Glomerular visceral epithelial cell (primary cell): ENCODE data around the gene IFT172.
"Not testable (repeated sequence)": the region's sequence is repeated elsewhere in the genome, so short reads cannot be mapped to it uniquely, and the experiment has no call there.

Experiments
- DNase-seq: peaks from one replicate; pipeline ENCODE4 v3.0.0-alpha.2; 2016; ENCODE audit errors: extremely low spot score

The IFT172 gene, protein sequence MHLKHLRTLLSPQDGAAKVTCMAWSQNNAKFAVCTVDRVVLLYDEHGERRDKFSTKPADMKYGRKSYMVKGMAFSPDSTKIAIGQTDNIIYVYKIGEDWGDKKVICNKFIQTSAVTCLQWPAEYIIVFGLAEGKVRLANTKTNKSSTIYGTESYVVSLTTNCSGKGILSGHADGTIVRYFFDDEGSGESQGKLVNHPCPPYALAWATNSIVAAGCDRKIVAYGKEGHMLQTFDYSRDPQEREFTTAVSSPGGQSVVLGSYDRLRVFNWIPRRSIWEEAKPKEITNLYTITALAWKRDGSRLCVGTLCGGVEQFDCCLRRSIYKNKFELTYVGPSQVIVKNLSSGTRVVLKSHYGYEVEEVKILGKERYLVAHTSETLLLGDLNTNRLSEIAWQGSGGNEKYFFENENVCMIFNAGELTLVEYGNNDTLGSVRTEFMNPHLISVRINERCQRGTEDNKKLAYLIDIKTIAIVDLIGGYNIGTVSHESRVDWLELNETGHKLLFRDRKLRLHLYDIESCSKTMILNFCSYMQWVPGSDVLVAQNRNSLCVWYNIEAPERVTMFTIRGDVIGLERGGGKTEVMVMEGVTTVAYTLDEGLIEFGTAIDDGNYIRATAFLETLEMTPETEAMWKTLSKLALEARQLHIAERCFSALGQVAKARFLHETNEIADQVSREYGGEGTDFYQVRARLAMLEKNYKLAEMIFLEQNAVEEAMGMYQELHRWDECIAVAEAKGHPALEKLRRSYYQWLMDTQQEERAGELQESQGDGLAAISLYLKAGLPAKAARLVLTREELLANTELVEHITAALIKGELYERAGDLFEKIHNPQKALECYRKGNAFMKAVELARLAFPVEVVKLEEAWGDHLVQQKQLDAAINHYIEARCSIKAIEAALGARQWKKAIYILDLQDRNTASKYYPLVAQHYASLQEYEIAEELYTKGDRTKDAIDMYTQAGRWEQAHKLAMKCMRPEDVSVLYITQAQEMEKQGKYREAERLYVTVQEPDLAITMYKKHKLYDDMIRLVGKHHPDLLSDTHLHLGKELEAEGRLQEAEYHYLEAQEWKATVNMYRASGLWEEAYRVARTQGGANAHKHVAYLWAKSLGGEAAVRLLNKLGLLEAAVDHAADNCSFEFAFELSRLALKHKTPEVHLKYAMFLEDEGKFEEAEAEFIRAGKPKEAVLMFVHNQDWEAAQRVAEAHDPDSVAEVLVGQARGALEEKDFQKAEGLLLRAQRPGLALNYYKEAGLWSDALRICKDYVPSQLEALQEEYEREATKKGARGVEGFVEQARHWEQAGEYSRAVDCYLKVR (N-terminal part only)

DNA sequence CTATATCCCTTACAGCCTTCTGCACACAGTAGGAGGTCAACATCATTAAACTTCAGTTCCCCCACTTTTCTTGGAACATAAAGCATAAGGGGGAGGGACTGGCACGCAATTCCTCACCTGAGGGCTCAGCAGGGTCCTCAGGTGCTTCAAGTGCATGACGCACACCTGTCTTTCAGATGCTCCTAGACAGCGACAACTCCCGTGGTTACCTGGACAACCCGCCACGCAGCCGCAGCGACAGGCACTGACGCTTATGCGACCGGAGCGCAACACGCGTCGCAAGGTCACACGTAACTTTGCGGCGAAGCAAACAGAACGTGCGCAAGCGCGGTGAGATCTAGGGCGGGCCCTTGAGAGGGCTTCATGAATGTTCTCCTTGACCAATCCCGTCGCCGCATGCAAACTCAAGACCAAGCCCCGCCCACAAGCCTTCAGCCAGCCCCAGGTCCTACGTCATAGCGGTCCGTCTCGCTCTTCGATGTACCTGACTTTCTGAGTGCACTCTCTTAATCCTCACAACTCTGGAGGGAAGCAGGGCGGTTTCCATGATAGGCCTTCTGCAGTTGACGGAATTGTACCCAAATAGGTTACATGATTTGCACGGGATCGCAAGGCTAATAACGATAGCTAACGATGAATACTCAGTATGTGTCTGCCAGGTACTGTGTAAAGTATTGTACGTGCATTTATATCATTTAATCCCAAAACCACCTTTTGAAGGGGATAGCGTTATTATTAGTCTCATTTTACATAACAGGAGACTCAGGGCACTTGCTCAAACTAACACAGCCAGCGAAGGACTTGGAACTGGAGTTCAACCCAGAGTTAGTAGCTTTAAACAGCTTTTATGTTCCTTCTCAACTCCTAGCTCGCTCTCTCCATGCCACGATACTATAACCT, at the start of gene IFT172:
TSS of gene IFT172 (minus strand) at position 246 of the 900 bp plus-strand sequence. CDS start at position 156, 90 bp downstream.
- peak; percentile 97 for DNase-seq

- DNase-seq = not testable (repeated sequence)
These were observed 49.4 kb upstream of the IFT172 start for GRCh38 chr2:27538839-27539450.

GRCh38 chr2:27537287-27537686, 47.7 kb upstream of the IFT172 start:
- no peak for DNase-seq

- no peak for DNase-seq
These were observed 42.4 kb upstream of the IFT172 start for GRCh38 chr2:27531983-27532382.

GRCh38 chr2:27527182-27527581, 37.6 kb upstream of the IFT172 start:
- no peak for DNase-seq

DNA sequence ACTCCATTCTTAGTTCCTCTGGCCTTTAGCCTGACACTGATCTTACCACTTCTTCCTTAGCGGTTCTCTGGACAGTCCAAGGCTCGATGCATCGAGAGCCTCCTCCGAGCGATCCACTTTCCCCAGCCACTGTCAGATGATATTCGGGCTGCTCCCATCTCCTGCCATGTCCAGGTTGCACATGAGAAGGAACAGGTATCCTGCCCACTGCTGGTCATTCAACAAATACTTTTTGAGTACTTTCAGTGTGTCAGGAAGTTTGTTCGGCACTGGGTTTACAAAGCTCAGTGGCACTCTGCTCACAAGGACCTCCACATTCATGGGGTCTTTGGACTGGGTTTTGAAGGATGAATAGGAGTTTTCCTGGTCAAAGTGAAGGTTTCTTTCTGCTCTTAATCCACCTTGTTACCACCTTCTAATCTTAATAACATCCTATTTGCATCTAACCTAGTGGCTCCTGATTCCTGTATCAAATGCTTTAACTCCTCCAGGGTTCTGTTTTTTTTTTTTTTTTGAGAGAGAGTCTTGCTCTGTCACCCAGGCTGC, 32.9 kb upstream of the IFT172 start:
- DNase-seq = no peak

GRCh38 chr2:27520316-27520715, 30.8 kb upstream of the IFT172 start:
- DNase-seq = no peak

DNA sequence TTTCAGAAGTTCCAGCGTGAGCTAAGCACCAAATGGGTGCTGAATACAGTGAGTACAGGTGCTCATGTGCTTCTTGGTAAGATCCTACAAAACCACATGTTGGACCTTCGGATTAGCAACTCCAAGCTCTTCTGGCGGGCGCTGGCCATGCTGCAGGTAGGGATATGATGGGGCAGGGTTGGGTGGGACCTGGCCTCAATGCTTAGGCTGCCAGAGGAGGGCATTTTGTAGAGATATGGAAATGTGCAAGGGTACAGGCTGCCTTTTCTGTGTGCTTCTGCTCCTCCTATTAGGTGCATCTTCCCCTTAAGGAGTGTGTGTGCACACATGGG, 29.2 kb upstream of the IFT172 start:
- no peak for DNase-seq

- no peak for DNase-seq
These were observed 28.7 kb upstream of the IFT172 start for GRCh38 chr2:27518113-27518781.

DNA sequence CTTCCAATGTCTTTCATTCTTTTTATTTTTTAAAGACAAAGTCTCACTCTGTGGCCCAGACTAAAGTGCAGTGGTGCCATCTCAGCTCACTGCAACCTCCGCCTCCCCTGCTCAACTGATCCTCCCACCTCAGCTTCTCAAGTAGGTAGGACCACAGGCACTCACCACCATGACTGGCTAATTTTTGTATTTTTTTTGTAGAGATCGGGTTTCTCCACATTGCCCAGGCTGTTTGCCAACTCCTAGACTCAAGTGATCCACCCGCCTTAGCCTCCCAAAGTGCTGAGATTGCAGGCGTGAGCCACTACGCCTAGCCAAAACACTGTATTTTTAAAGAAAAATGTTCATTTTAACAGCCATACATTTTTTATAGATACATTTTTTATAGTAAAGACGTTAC, 19.8 kb upstream of the IFT172 start:
- no peak for DNase-seq

- DNase-seq = no peak
These were observed 17.8 kb upstream of the IFT172 start for GRCh38 chr2:27507293-27507692.

DNA sequence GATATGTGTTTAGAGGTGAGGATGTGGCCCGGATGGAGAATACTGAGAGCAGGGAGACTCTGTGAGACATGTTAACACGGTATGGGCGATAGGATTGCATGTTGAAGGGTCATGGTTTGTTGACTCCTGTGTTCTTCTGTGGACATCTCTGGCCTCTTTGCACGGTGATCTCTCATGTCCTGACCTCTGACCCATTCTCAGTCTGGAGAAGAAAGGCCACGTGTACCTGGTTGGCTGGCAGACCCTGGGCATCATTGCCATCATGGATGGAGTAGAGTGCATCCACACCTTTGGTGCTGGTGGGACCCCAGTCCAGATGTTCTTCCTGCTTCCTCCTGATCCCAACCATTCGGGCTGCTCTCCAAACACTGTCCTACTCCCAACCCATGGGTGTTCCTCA, 17.0 kb upstream of the IFT172 start:
- DNase-seq = no peak

GRCh38 chr2:27502142-27502541, 12.6 kb upstream of the IFT172 start:
- DNase-seq = no peak

DNA sequence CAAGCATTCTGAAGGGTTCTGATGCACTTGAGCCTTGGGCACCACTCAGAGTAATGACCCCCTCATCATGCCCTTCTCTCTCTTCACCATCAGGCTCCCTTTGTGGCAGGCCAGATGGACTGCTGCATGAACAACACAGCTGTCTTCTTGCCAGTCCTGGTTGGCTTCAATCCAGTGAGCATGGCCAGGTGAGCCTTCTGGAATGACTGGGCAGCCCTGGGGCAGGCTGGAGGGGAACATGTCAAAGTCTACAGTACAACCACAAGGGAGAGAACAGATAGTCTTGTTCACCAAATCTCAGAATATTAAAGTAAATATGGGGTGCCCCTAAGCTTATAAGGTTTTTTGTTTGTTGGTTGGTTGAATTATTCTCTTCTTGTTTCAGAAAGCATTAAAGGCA, 11.5 kb upstream of the IFT172 start:
- DNase-seq = no peak

- no peak for DNase-seq
These were observed 9.4 kb upstream of the IFT172 start for GRCh38 chr2:27498975-27499374.

DNA sequence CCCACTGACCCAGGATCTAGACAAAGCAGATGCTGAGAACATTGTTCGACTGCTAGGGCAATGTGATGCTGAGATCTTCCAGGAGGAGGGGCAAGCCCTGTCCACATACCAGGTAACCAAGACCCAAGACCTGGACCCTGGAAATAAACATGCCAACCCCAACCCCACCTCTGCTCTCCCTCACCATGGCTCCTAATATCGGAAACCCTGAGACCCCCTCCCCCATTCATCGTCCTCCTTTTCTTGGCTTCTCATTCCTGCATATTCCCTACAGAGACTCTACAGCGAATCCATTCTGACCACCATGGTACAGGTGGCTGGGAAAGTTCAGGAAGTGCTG, 7.7 kb upstream of the IFT172 start:
- no peak for DNase-seq

GRCh38 chr2:27496357-27497287, 7.1 kb upstream of the IFT172 start, which contains the start of gene GCKR:
GCKR (plus strand) TSS chr2:27496839; CDS start chr2:27496905, 66 bp downstream.
- peak; percentile 24 for DNase-seq

DNA sequence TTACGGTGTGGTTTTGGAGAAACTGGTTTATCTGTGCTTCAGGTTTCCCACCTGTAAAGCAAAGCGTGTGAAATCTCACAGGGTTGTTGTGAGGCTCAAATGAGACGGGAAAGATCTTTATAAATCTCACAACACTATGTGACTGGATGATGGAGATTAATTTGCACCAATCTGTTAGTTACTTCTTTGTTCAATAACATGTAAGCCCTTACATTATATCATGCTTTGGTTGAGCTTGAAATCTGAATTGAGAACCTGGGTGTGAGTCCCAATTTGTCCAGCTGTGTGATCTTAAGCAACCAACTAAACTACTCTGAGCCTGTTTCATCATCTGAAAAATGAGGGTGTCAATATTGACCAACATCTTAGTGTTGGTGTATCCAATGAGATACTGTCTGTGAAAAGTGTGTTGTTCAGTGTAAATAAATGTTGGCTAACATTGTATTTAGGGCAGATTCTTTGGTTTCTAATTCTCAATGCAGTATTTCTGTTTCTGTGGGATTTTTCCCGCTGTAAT, 6.4 kb upstream of the IFT172 start:
- DNase-seq = no peak
